Measurements from ENCODE around the gene MAST2.

DNA sequence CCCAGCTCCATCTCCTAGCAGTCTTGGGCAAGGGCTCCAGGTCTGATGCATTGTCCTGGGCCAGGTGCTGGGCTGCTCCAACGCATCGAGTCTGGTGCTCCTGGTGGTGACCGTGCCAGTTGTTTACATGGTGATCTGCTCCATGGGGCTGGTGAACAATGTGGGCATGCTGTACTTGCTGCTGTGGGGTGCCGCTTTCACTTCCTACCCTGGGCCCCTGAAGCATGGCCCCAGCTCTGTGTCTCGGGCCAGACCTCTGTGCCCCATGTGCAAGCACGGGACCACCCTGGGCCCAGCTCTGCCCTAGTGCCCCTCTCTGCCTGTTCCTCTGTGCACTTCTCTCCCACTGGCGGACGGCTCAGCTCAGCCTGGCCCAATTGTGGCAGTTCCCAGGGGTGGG is 119.4 kb downstream of the MAST2 start:
- TF ChIP-seq, protein P1, sequence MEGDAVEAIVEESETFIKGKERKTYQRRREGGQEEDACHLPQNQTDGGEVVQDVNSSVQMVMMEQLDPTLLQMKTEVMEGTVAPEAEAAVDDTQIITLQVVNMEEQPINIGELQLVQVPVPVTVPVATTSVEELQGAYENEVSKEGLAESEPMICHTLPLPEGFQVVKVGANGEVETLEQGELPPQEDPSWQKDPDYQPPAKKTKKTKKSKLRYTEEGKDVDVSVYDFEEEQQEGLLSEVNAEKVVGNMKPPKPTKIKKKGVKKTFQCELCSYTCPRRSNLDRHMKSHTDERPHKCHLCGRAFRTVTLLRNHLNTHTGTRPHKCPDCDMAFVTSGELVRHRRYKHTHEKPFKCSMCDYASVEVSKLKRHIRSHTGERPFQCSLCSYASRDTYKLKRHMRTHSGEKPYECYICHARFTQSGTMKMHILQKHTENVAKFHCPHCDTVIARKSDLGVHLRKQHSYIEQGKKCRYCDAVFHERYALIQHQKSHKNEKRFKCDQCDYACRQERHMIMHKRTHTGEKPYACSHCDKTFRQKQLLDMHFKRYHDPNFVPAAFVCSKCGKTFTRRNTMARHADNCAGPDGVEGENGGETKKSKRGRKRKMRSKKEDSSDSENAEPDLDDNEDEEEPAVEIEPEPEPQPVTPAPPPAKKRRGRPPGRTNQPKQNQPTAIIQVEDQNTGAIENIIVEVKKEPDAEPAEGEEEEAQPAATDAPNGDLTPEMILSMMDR (IDR thresholded peaks at IDR 0.05): no peak
- no peak for TF ChIP-seq POLR2A (IDR thresholded peaks at IDR 0.05)

All from breast epithelium (tissue), 3 donors.